ENCODE measurements around the gene BMAL1. TPM values are rescaled to one million over a fixed set of nuclear protein-coding genes. Genes with fewer than 3 reads are reported as not detected.

Gene BMAL1
- total RNA-seq, 1 experiment from 2014 or later, result 10.9 TPM

DNA sequence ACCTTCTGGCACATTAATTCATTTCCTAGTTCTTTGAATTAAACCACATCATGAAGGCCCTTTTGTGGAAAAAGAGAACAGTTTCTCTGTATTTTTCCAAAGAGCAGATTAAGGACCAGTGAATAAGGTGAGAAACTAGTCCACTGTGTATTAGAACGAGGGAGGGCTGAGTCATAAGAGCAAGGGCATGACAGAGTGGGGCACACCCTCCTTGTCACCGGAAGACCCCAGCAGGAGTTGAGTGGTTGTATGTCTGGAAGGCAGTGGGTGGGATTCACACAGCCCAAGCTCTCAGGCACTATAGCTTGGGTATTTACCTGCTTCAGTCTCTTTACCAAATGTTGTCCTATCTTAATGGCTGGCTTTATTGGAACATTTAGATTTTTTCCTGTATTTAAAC lies 86.8 kb downstream of the BMAL1 start:
- H3K9me3 ChIP-seq (ENCODE audit: low read length), result no peaks in the 10 kb centered on the region
- no peak for ATAC-seq

DNA sequence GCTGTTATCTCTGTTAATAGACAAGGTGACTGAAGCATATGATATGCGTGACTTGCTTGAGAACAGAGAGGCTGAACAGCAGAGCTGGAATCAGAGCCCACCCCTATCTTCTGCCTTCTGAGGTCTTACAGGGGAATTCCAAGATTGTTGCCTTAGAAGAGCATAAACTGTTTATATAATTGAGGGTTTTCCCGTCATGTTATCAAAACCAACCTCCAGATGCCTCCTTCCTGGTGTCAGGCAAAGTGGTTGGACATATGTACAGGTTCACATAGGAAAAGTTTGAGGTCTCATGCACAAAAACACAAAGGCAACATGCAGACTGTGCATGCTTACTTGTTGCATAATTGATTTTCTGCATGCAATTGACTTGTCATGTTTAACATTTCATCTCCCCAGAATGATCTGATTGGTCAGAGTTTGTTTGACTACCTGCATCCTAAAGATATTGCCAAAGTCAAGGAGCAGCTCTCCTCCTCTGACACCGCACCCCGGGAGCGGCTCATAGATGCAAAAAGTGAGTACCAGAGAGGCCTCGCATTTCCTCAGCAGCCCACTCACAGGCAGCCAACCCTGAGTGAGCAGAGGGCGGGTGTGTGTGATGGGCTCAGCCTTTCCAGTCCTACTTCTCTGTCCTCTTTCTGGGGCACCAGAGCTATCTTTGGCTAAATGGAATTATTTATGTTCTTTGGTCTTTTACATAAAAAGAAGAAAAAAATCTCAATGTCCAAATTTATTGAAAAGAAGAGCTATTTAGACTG lies 88.9 kb downstream of the BMAL1 start:
- Histone ChIP-seq H3K79me2 (ENCODE audit: low read length) (no peaks in the 10 kb centered on the region), H2AFZ (ENCODE audit: low read length) (no peak overlapping the region), H4K20me1 (ENCODE audit: low read length) (no peaks in the 10 kb centered on the region), H3K27me3 (ENCODE audit: low read length) (no peaks in the 10 kb centered on the region), H3K9me2 (replicated peaks; ENCODE audit: low read length) (no peaks in the 10 kb centered on the region), H3K9me3 (ENCODE audit: low read length) (no peaks in the 10 kb centered on the region), H3K4me1 (ENCODE audit: insufficient read depth, low read length) (no peaks in the 10 kb centered on the region), H3K27ac (ENCODE audit: low read length) (no peak overlapping the region), H3K4me2 (ENCODE audit: low read length) (no peak overlapping the region), H3K9ac (ENCODE audit: low read length) (no peak overlapping the region), H3F3A (ENCODE audit: low read length, unreplicated experiment) (no peaks in the 10 kb centered on the region), H3K4me3 (ENCODE audit: low read length) (no peak overlapping the region), H3K36me3 (ENCODE audit: low read depth, low read length) (no peaks in the 10 kb centered on the region)
- CTCF ChIA-PET, result no interaction called here
- BruUV-seq (replicated peaks), result no TSS peak
- ATAC-seq, result no peak
- no peak for TF ChIP-seq EZH2phosphoT487 (IDR thresholded peaks at IDR 0.05; ENCODE audit: borderline replicate concordance, low read length)
- intact Hi-C loops (cut with micrococcal nuclease), result no loop called here
- POLR2A ChIA-PET (ENCODE audit: unreplicated experiment), result interaction anchor here (0.6 kb wide), 1 partner anchor 1469 kb away, joined by 10 read pairs; no protein-coding TSS in a partner anchor
- DNase-seq, result no peak

More for the DNA sequence above, 86.8 kb downstream of the BMAL1 start:
- Histone ChIP-seq H3K4me2 (ENCODE audit: low read length) (no peak overlapping the region), H3K9me2 (replicated peaks; ENCODE audit: low read length) (no peaks in the 10 kb centered on the region), H3K36me3 (ENCODE audit: low read depth, low read length) (no peaks in the 10 kb centered on the region), H3K9ac (ENCODE audit: low read length) (no peak overlapping the region), H4K20me1 (ENCODE audit: low read length) (no peaks in the 10 kb centered on the region), H3K4me3 (ENCODE audit: low read length) (no peak overlapping the region), H3K79me2 (ENCODE audit: low read length) (no peaks in the 10 kb centered on the region), H2AFZ (ENCODE audit: low read length) (no peak overlapping the region), H3K4me1 (ENCODE audit: insufficient read depth, low read length) (no peaks in the 10 kb centered on the region), H3F3A (ENCODE audit: low read length, unreplicated experiment) (no peaks in the 10 kb centered on the region), H3K27me3 (ENCODE audit: low read length) (no peaks in the 10 kb centered on the region), H3K27ac (ENCODE audit: low read length) (no peak overlapping the region)
- ChIA-PET POLR2A (ENCODE audit: unreplicated experiment) (no interaction called here), CTCF (no interaction called here)
- DNase-seq, result no peak
- intact Hi-C loops (cut with micrococcal nuclease), result no loop called here
- BruUV-seq (replicated peaks), result no TSS peak
- TF ChIP-seq, protein P1, sequence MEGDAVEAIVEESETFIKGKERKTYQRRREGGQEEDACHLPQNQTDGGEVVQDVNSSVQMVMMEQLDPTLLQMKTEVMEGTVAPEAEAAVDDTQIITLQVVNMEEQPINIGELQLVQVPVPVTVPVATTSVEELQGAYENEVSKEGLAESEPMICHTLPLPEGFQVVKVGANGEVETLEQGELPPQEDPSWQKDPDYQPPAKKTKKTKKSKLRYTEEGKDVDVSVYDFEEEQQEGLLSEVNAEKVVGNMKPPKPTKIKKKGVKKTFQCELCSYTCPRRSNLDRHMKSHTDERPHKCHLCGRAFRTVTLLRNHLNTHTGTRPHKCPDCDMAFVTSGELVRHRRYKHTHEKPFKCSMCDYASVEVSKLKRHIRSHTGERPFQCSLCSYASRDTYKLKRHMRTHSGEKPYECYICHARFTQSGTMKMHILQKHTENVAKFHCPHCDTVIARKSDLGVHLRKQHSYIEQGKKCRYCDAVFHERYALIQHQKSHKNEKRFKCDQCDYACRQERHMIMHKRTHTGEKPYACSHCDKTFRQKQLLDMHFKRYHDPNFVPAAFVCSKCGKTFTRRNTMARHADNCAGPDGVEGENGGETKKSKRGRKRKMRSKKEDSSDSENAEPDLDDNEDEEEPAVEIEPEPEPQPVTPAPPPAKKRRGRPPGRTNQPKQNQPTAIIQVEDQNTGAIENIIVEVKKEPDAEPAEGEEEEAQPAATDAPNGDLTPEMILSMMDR (conservative IDR thresholded peaks at IDR 0.05; ENCODE audit: low read depth, low read length), result no peak
- TF ChIP-seq EZH2 (IDR thresholded peaks at IDR 0.05; ENCODE audit: low read length, unreplicated experiment) (no peak), EZH2phosphoT487 (IDR thresholded peaks at IDR 0.05; ENCODE audit: borderline replicate concordance, low read length) (no peak)

DNA sequence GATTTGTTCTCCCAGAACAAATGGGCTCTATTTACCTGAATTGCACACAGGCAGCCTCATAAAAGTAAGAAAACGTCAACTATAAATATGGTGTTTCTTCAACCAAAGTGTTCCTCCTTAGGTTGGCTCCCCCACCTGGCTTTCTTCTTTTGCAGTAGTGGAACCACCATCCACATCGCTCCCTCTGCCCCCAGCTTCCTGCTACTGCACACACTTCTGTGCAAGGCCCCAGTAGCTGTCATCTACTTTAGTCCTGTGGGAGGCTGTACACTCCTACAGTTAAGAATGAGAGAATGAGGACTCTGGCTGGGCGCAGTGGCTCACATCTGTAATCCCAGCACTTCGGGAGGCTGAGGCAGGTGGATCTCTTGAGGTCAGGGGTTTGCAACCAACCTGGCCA lies 89.5 kb downstream of the BMAL1 start:
- ChIA-PET POLR2A (ENCODE audit: unreplicated experiment) (no interaction called here), CTCF (no interaction called here)
- no peaks in the 10 kb centered on the region for H3K4me1 ChIP-seq (ENCODE audit: insufficient read depth, low read length)
- TF ChIP-seq EZH2phosphoT487 (IDR thresholded peaks at IDR 0.05; ENCODE audit: borderline replicate concordance, low read length) (no peak), EZH2 (IDR thresholded peaks at IDR 0.05; ENCODE audit: low read length, unreplicated experiment) (no peak)
- TF ChIP-seq, protein P1 (conservative IDR thresholded peaks at IDR 0.05; ENCODE audit: low read depth, low read length), result no peak
- no peak overlapping the region for H2AFZ ChIP-seq (ENCODE audit: low read length)
- no peak overlapping the region for H3K4me2 ChIP-seq (ENCODE audit: low read length)
- no peak overlapping the region for H3K9ac ChIP-seq (ENCODE audit: low read length)
- BruUV-seq (replicated peaks), result no TSS peak
- no peak overlapping the region for H3K27ac ChIP-seq (ENCODE audit: low read length)
- H3K4me3 ChIP-seq (ENCODE audit: low read length), result no peak overlapping the region
- intact Hi-C loops (cut with micrococcal nuclease), result no loop called here
- no peaks in the 10 kb centered on the region for H3K36me3 ChIP-seq (ENCODE audit: low read depth, low read length)
- no peaks in the 10 kb centered on the region for H3F3A ChIP-seq (ENCODE audit: low read length, unreplicated experiment)
- H3K9me3 ChIP-seq (ENCODE audit: low read length), result no peaks in the 10 kb centered on the region
- H3K9me2 ChIP-seq (replicated peaks; ENCODE audit: low read length), result no peaks in the 10 kb centered on the region
- no peaks in the 10 kb centered on the region for H3K27me3 ChIP-seq (ENCODE audit: low read length)
- no peaks in the 10 kb centered on the region for H4K20me1 ChIP-seq (ENCODE audit: low read length)
- ATAC-seq (0 out of 2 replicates have a peak, but pooled peaks have one; percentile 24), DNase-seq (no peak)
- no peaks in the 10 kb centered on the region for H3K79me2 ChIP-seq (ENCODE audit: low read length)
